KOPT-K1 (cell line): ENCODE results near the gene ZNF655.
"Not testable (repeated sequence)": the region's sequence is repeated elsewhere in the genome, so short reads cannot be mapped to it uniquely, and the experiment has no call there.

Experiments
- H3K27ac ChIP-seq: fragments of 200-600 bp; sonication (generic); 2 replicates; pipeline ENCODE4 v1.5.1; 2016; ENCODE audit warnings: antibody characterized with exemption, mild to moderate bottlenecking, low read depth, low read length; ENCODE audit not compliant: poor library complexity, severe bottlenecking
- H3K36me3 ChIP-seq: fragments of 200-600 bp; sonication (generic); 2 replicates; pipeline ENCODE4 v1.5.1; 2017; ENCODE audit warnings: antibody characterized with exemption, mild to moderate bottlenecking, low read length, moderate library complexity; ENCODE audit not compliant: insufficient read depth
- H3K9me3 ChIP-seq: fragments of 200-600 bp; sonication (generic); 2 replicates; pipeline ENCODE4 v1.5.1; 2017; ENCODE audit warnings: antibody characterized with exemption, low read length, mild to moderate bottlenecking; ENCODE audit not compliant: insufficient read depth, poor library complexity, severe bottlenecking

The ZNF655 gene

GRCh38 chr7:99551767-99552463 lies 6.5 kb upstream of the ZNF655 start, which contains the start of gene FAM200A:
Gene FAM200A (minus strand): TSS chr7:99552114. CDS start chr7:99548407, 3,707 bp downstream.
- H3K36me3 ChIP-seq, result peaks cover 52% of the 10 kb centered on the region
- H3K9me3 ChIP-seq, result no peaks in the 10 kb centered on the region
- H3K27ac ChIP-seq, result peak within 1 kb of the TSS; percentile 76

- Histone ChIP-seq H3K36me3 (peaks cover 45% of the 10 kb centered on the region), H3K9me3 (no peaks in the 10 kb centered on the region), H3K27ac (no peak overlapping the region)
Observed at GRCh38 chr7:99553039-99553438, 5.4 kb upstream of the ZNF655 start.

GRCh38 chr7:99554939-99555338 lies 3.5 kb upstream of the ZNF655 start:
- H3K27ac ChIP-seq, result no peak overlapping the region
- peaks cover 41% of the 10 kb centered on the region for H3K36me3 ChIP-seq

GRCh38 chr7:99557196-99557607 lies 1.2 kb upstream of the ZNF655 start:
- H3K9me3 ChIP-seq, result no peaks in the 10 kb centered on the region
- peak overlapping the region; percentile 98 for H3K27ac ChIP-seq
- peaks cover 64% of the 10 kb centered on the region for H3K36me3 ChIP-seq

More at GRCh38 chr7:99554939-99555338, 3.5 kb upstream of the ZNF655 start:
- no peaks in the 10 kb centered on the region for H3K9me3 ChIP-seq

GRCh38 chr7:99557940-99558305 lies 519 bp upstream of the ZNF655 start:
- peaks cover 71% of the 10 kb centered on the region for H3K36me3 ChIP-seq
- H3K27ac ChIP-seq, result peak overlapping the region; percentile 98
- no peaks in the 10 kb centered on the region for H3K9me3 ChIP-seq

- Histone ChIP-seq H3K27ac (peak overlapping the region; percentile 98), H3K36me3 (peaks cover 72% of the 10 kb centered on the region), H3K9me3 (no peaks in the 10 kb centered on the region)
Observed at GRCh38 chr7:99559175-99559915, 903 bp downstream of the ZNF655 start.

GRCh38 chr7:99560834-99561736 lies 2.6 kb downstream of the ZNF655 start:
- Histone ChIP-seq H3K9me3 (no peaks in the 10 kb centered on the region), H3K27ac (no peak overlapping the region), H3K36me3 (peaks cover 72% of the 10 kb centered on the region)

GRCh38 chr7:99561737-99562051 lies 3.3 kb downstream of the ZNF655 start:
- H3K36me3 ChIP-seq, result peaks cover 72% of the 10 kb centered on the region
- no peaks in the 10 kb centered on the region for H3K9me3 ChIP-seq
- H3K27ac ChIP-seq, result no peak overlapping the region

- no peak overlapping the region for H3K27ac ChIP-seq
- no peaks in the 10 kb centered on the region for H3K9me3 ChIP-seq
- H3K36me3 ChIP-seq, result peaks cover 72% of the 10 kb centered on the region
Observed at GRCh38 chr7:99562114-99562784, 3.8 kb downstream of the ZNF655 start.

GRCh38 chr7:99562832-99563231 lies 4.4 kb downstream of the ZNF655 start:
- Histone ChIP-seq H3K9me3 (no peaks in the 10 kb centered on the region), H3K36me3 (peaks cover 78% of the 10 kb centered on the region), H3K27ac (no peak overlapping the region)

- Histone ChIP-seq H3K27ac (no peak overlapping the region), H3K36me3 (peaks cover 85% of the 10 kb centered on the region), H3K9me3 (no peaks in the 10 kb centered on the region)
Observed at GRCh38 chr7:99563650-99564049, 5.2 kb downstream of the ZNF655 start.

- H3K27ac ChIP-seq, H3K9me3 ChIP-seq: not testable (repeated sequence)
- H3K36me3 ChIP-seq, result peaks cover 98% of the 10 kb centered on the region
Observed at GRCh38 chr7:99568770-99569169, 10.3 kb downstream of the ZNF655 start.

- Histone ChIP-seq H3K36me3 (peaks cover 83% of the 10 kb centered on the region), H3K27ac (no peak overlapping the region), H3K9me3 (no peaks in the 10 kb centered on the region)
Observed at GRCh38 chr7:99571768-99572167, 13.3 kb downstream of the ZNF655 start.

- peaks cover 69% of the 10 kb centered on the region for H3K36me3 ChIP-seq
- H3K9me3 ChIP-seq, result no peaks in the 10 kb centered on the region
- no peak overlapping the region for H3K27ac ChIP-seq
Observed at GRCh38 chr7:99573257-99573656, 14.8 kb downstream of the ZNF655 start.

- Histone ChIP-seq H3K27ac (no peak overlapping the region), H3K36me3 (peaks cover 40% of the 10 kb centered on the region), H3K9me3 (no peaks in the 10 kb centered on the region)
Observed at GRCh38 chr7:99576251-99576650, 17.8 kb downstream of the ZNF655 start.
